ENCODE measurements around the gene CMTM8. TPM values are rescaled to one million over a fixed set of nuclear protein-coding genes. Genes with fewer than 3 reads are reported as not detected.

Gene CMTM8
- total and polyA plus RNA-seq, 10 of the 15 experiments (the other 5 are each of a cell fraction or from before 2014, with no cell fraction given) = 0.11 to 0.23 TPM; not detected in 8

GRCh38 chr3:32258869-32259268 is 20.4 kb downstream of the CMTM8 start:
- RAD21 ChIA-PET (ENCODE audit: unreplicated experiment) = no interaction called here
- Histone ChIP-seq H3K27me3 (replicated peaks in 1 of 2; ENCODE audit: control insufficient read depth in 2 of 2, insufficient read depth in 2 of 2, low read length in 1 of 2) (no peaks in the 10 kb centered on the region; a peak in 1 of 4 replicates), H4K20me1 (ENCODE audit: control insufficient read depth, insufficient read depth) (no peaks in the 10 kb centered on the region; the same call in 1 of the 2 replicates), H3K36me3 (ENCODE audit: control insufficient read depth in 2 of 2, insufficient read depth in 2 of 2, low read length in 1 of 2) (no peaks in the 10 kb centered on the region), H3K79me2 (ENCODE audit: control insufficient read depth, insufficient read depth, low read length) (no peaks in the 10 kb centered on the region), H3K27ac (ENCODE audit: control insufficient read depth, insufficient read depth) (no peak overlapping the region), H3K4me2 (ENCODE audit: control insufficient read depth, insufficient read depth) (no peak overlapping the region), H2AFZ (ENCODE audit: control insufficient read depth, low read depth, low read length) (no peak overlapping the region), H3K9ac (ENCODE audit: control insufficient read depth, insufficient read depth, low read length) (no peak overlapping the region), H3K9me3 (replicated peaks; ENCODE audit: control insufficient read depth, insufficient read depth, low read length) (no peaks in the 10 kb centered on the region), H3K4me1 (ENCODE audit: control insufficient read depth, insufficient read depth, low read length) (no peaks in the 10 kb centered on the region), H3K4me3 (no peak overlapping the region)
- SMC1A ChIA-PET (ENCODE audit: uncharacterized antibody, unreplicated experiment) = no interaction called here
- BruUV-seq (replicated peaks) = no TSS peak
- TF ChIP-seq IRF4 (IDR thresholded peaks at IDR 0.05; ENCODE audit: low read depth, low read length) (no peak), RB1 (IDR thresholded peaks at IDR 0.05; ENCODE audit: borderline replicate concordance) (no peak), TCF12 (IDR thresholded peaks at IDR 0.05; ENCODE audit: low read depth, low read length) (no peak), PAX8 (IDR thresholded peaks at IDR 0.05) (no peak), CUX1 (IDR thresholded peaks at IDR 0.05; ENCODE audit: insufficient replicate concordance, low read depth, low read length) (no peak), JUND (IDR thresholded peaks at IDR 0.05; ENCODE audit: low read depth, low read length) (no peak), SREBF1 (IDR thresholded peaks at IDR 0.05; ENCODE audit: low read length) (no peak), POLR2AphosphoS2 (IDR thresholded peaks at IDR 0.05; ENCODE audit: low read depth, low read length) (no peak), USF2 (IDR thresholded peaks at IDR 0.05; ENCODE audit: borderline replicate concordance, low read depth, low read length) (no peak)
- CTCF ChIA-PET = no interaction called here
- FAIRE-seq = no peak
- no peak for DNase-seq (ENCODE audit: low read depth, low spot score)
- 51% methylated on average over 17 of the region's 17 CpGs for WGBS (ENCODE audit: insufficient coverage, insufficient replicate concordance, low lambda C conversion rate, missing lambda C conversion rate)
- POLR2A ChIA-PET = interaction anchor here (0.5 kb wide), 1 partner anchor 83 kb away, joined by 6 read pairs; no protein-coding TSS in a partner anchor
- in situ Hi-C loops (cut with MboI) = no loop called here
- no peak for ATAC-seq
- intact Hi-C loops (cut with micrococcal nuclease; ENCODE audit: unreplicated experiment) = no loop called here
